Motor neuron (in vitro differentiated cells): ENCODE results near the gene MARCHF7. TPM values are rescaled to one million over a fixed set of nuclear protein-coding genes. Genes with fewer than 3 reads are reported as not detected.
"Not testable (repeated sequence)": the region's sequence is repeated elsewhere in the genome, so short reads cannot be mapped to it uniquely, and the experiment has no call there.

Experiments
- ATAC-seq, 8 experiments: fragments of 200-7000 bp; cut with Tn5 transposase; replicated peaks in 6 of 8; 2 replicates each; pipeline ENCODE4 v1.8.0; 2021; ENCODE audit warnings: mild to moderate bottlenecking in 8 of 8, moderate library complexity in 8 of 8
- H3K27ac ChIP-seq, 2 donors: fragments of 250-450 bp; sonication (Bioruptor Pico); 2 replicates each; pipeline ENCODE4 v1.9.0; 2021; ENCODE audit warnings: antibody characterized with exemption in 2 of 2, mild to moderate bottlenecking in 2 of 2, moderate library complexity in 1 of 2
- H3K4me1 ChIP-seq, 2 donors: fragments of 250-450 bp; sonication (Bioruptor Pico); replicated peaks in 1 of 2; 2 replicates each; pipeline ENCODE4 v1.6.1; 2021; ENCODE audit warnings: antibody characterized with exemption in 2 of 2, mild to moderate bottlenecking in 2 of 2, moderate library complexity in 1 of 2
- H3K4me3 ChIP-seq, 5 donors: fragments of 250-450 bp; sonication (Bioruptor Pico); 2 replicates each; pipeline ENCODE4 v1.9.0; 2021; ENCODE audit warnings: antibody characterized with exemption in 5 of 5, mild to moderate bottlenecking in 5 of 5, moderate library complexity in 4 of 5
- WGBS, 10 experiments: fragments of 450-650 bp; shearing (Covaris generic); methylation state at CpG; one replicate each; pipeline ENCODE4 v1.0.0; 2022; 5-methylcytosine and 5-hydroxymethylcytosine counted together
- in situ Hi-C, 9 experiments: fragments of 400-800 bp; cut with MboI; loops; one replicate each; pipeline ENCODE4 v1.15.0; 2021; ENCODE audit warnings: low sequenced_read_pairs in 9 of 9, low pct_unique_long_range_greater_than_20kb in 2 of 9; ENCODE audit not compliant: unreplicated experiment in 9 of 9
- total RNA-seq, 8 experiments: library from RNA; unstranded; fragments of 300-600 nt; gene quantifications; 2 replicates each; pipeline versions ENCODE4 v1.2.3 to v1.2.4, GENCODE V29; 2022

Gene MARCHF7
- total RNA-seq, 8 experiments from 2014 or later = 46.1 to 73.1 (median 62.6) TPM

GRCh38 chr2:159710601-159711180 lies 1.6 kb upstream of the MARCHF7 start:
- ATAC-seq = no peak
- Histone ChIP-seq H3K4me1 (peaks cover 0 to 4% of the 10 kb centered on the region in 2 donors), H3K27ac (no peak overlapping the region), H3K4me3 (no peak overlapping the region)
- WGBS, 10 experiments = 29 to 94% (median 78%) methylated on average over 1 to 5 of the region's 5 CpGs
- in situ Hi-C loops = no loop called here

- peak in 2 of 8 experiments; percentile 56 to 57 for ATAC-seq
- Histone ChIP-seq H3K27ac (peak overlapping the region; percentile 97), H3K4me3 (peak overlapping the region; percentile 75 to 95 (median 87)), H3K4me1 (peaks cover 0 to 4% of the 10 kb centered on the region in 2 donors)
- in situ Hi-C loops = no loop called here
- WGBS, 10 experiments = 0 to 9% (median 0%) methylated on average over 2 to 9 of the region's 10 CpGs
These were observed 654 bp upstream of the MARCHF7 start for GRCh38 chr2:159711562-159712142.

- peak overlapping the region; percentile 97 for H3K27ac ChIP-seq
- 0% methylated on average over 1 to 3 of the region's 32 CpGs; no CpG with 5 or more reads in 3 of the 10 experiments for WGBS, 10 experiments
- ATAC-seq = peak in 4 of 8 experiments; percentile 4 to 28 (median 7)
- in situ Hi-C loops = no loop called here
- peaks cover 0 to 7% of the 10 kb centered on the region in 2 donors for H3K4me1 ChIP-seq
- H3K4me3 ChIP-seq = peak overlapping the region; percentile 75 to 95 (median 87)
These were observed 669 bp downstream of the MARCHF7 start for GRCh38 chr2:159712929-159713420.

GRCh38 chr2:159713631-159714246 lies 1.4 kb downstream of the MARCHF7 start:
- Histone ChIP-seq H3K27ac (peak overlapping the region in 1 of 2 donors; percentile 97), H3K4me3 (peak overlapping the region; percentile 75 to 95 (median 87)), H3K4me1 (peaks cover 0 to 7% of the 10 kb centered on the region in 2 donors)
- WGBS, 10 experiments = 20 to 52% (median 28%) methylated on average over 3 to 5 of the region's 5 CpGs; no CpG with 5 or more reads in 1 of the 10 experiments
- ATAC-seq = no peak
- in situ Hi-C loops = no loop called here

- no peak for ATAC-seq
- in situ Hi-C loops = no loop called here
- Histone ChIP-seq H3K4me3 (peak overlapping the region; percentile 75 to 95 (median 87)), H3K27ac (no peak overlapping the region), H3K4me1 (peaks cover 0 to 7% of the 10 kb centered on the region in 2 donors)
- 53 to 94% (median 81%) methylated on average over 2 to 8 of the region's 8 CpGs; no CpG with 5 or more reads in 3 of the 10 experiments for WGBS, 10 experiments
These were observed 2.1 kb downstream of the MARCHF7 start for GRCh38 chr2:159714247-159714930.

- H3K4me3 ChIP-seq = no peak overlapping the region
- no peak overlapping the region for H3K27ac ChIP-seq
- ATAC-seq = no peak
- WGBS, 10 experiments = 60 to 100% (median 100%) methylated on average over 1 to 4 of the region's 4 CpGs; no CpG with 5 or more reads in 2 of the 10 experiments
- peaks cover 0 to 7% of the 10 kb centered on the region in 2 donors for H3K4me1 ChIP-seq
- in situ Hi-C loops = no loop called here
These were observed 3.1 kb downstream of the MARCHF7 start for GRCh38 chr2:159715451-159715850.

GRCh38 chr2:159716409-159716808 lies 4.1 kb downstream of the MARCHF7 start:
- H3K4me1 ChIP-seq, H3K4me3 ChIP-seq, ATAC-seq, H3K27ac ChIP-seq, in situ Hi-C loops: not testable (repeated sequence)
- WGBS, 10 experiments = 86 to 100% (median 100%) methylated on average over 1 to 2 of the region's 4 CpGs; no CpG with 5 or more reads in 5 of the 10 experiments

- in situ Hi-C loops = no loop called here
- no peak for ATAC-seq
- Histone ChIP-seq H3K4me1 (peaks cover 0 to 7% of the 10 kb centered on the region in 2 donors), H3K4me3 (no peak overlapping the region), H3K27ac (no peak overlapping the region)
- 83 to 100% (median 92%) methylated on average over 1 to 2 of the region's 2 CpGs; no CpG with 5 or more reads in 3 of the 10 experiments for WGBS, 10 experiments
These were observed 4.6 kb downstream of the MARCHF7 start for GRCh38 chr2:159716857-159717256.

GRCh38 chr2:159720676-159721075 lies 8.4 kb downstream of the MARCHF7 start:
- 87 to 100% (median 98%) methylated on average over 3 to 9 of the region's 10 CpGs; no CpG with 5 or more reads in 1 of the 10 experiments for WGBS, 10 experiments
- in situ Hi-C loops = no loop called here
- peaks cover 0 to 2% of the 10 kb centered on the region in 2 donors for H3K4me1 ChIP-seq
- no peak overlapping the region for H3K27ac ChIP-seq
- no peak overlapping the region for H3K4me3 ChIP-seq
- ATAC-seq = no peak

GRCh38 chr2:159722580-159722979 lies 10.3 kb downstream of the MARCHF7 start:
- H3K27ac ChIP-seq = no peak overlapping the region

GRCh38 chr2:159724795-159725572 lies 12.7 kb downstream of the MARCHF7 start:
- H3K27ac ChIP-seq, ATAC-seq, in situ Hi-C loops, H3K4me3 ChIP-seq, H3K4me1 ChIP-seq: not testable (repeated sequence)
- 64 to 100% (median 84%) methylated on average over 1 to 3 of the region's 6 CpGs; no CpG with 5 or more reads in 2 of the 10 experiments for WGBS, 10 experiments

More at GRCh38 chr2:159722580-159722979, 10.3 kb downstream of the MARCHF7 start:
- no peak for ATAC-seq
- no peak overlapping the region for H3K4me3 ChIP-seq
- no peaks in the 10 kb centered on the region for H3K4me1 ChIP-seq
- in situ Hi-C loops = no loop called here
- 92 to 100% (median 100%) methylated on average over 1 to 2 of the region's 2 CpGs; no CpG with 5 or more reads in 1 of the 10 experiments for WGBS, 10 experiments

- 80 to 100% (median 100%) methylated on average over 1 to 3 of the region's 3 CpGs; no CpG with 5 or more reads in 1 of the 10 experiments for WGBS, 10 experiments
- no peak overlapping the region for H3K27ac ChIP-seq
- no peak for ATAC-seq
- no peak overlapping the region for H3K4me3 ChIP-seq
- no peaks in the 10 kb centered on the region for H3K4me1 ChIP-seq
- in situ Hi-C loops = no loop called here
These were observed 13.4 kb downstream of the MARCHF7 start for GRCh38 chr2:159725713-159726112.
